Measurements from ENCODE around the gene ZNF407.

Gene ZNF407

GRCh38 chr18:74892066-74892627, 294.5 kb downstream of the ZNF407 start:
- no peak for DNase-seq (ENCODE audit: low read depth)

GRCh38 chr18:74895686-74896085, 298.0 kb downstream of the ZNF407 start:
- no peak for DNase-seq (ENCODE audit: low read depth)

GRCh38 chr18:74896390-74896991, 298.8 kb downstream of the ZNF407 start:
- peak; percentile 18 for DNase-seq (ENCODE audit: low read depth)

- DNase-seq (ENCODE audit: low read depth): no peak
Measured at GRCh38 chr18:74897971-74898657, 300.4 kb downstream of the ZNF407 start.

- no peak for DNase-seq (ENCODE audit: low read depth)
Measured at GRCh38 chr18:74898965-74899364, 301.3 kb downstream of the ZNF407 start.

GRCh38 chr18:74899554-74899953, 301.9 kb downstream of the ZNF407 start:
- no peak for DNase-seq (ENCODE audit: low read depth)

- DNase-seq (ENCODE audit: low read depth): no peak
Measured at GRCh38 chr18:74901362-74902146, 303.9 kb downstream of the ZNF407 start.

GRCh38 chr18:74902147-74902455, 304.4 kb downstream of the ZNF407 start:
- no peak for DNase-seq (ENCODE audit: low read depth)

- DNase-seq (ENCODE audit: low read depth): no peak
Measured at GRCh38 chr18:74905247-74905646, 307.6 kb downstream of the ZNF407 start.

GRCh38 chr18:74906184-74906583, 308.5 kb downstream of the ZNF407 start:
- no peak for DNase-seq (ENCODE audit: low read depth)

DNA sequence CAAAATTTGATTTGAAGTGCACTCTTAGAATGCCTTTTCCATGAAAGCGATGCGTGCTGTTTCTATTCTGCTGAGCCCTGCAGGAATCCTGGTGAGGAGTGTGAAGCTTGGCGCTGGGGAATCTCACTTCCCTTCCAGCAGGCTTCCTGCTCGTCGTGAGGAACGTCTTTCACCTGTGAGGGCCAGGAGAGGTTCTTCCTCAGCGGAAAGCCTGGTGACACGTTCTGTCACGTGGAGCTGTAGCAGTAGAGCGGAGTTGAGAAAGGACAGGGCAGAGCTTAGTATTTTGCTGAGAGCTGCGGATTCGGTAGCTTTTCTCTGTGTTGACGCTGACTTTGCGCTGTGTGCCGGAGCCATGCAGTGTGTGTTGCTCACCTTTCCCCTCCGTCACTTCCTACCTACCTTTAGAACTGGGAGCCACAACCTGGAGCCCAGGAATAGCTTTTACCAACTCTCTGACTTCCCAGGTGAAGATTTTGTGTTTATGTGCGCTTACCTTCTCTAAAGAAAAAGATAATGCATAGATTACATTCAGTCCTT, 316.5 kb downstream of the ZNF407 start:
- DNase-seq (ENCODE audit: low read depth): no peak

GRCh38 chr18:74914648-74915047, 317.0 kb downstream of the ZNF407 start:
- no peak for DNase-seq (ENCODE audit: low read depth)

- DNase-seq (ENCODE audit: low read depth): no peak
Measured at GRCh38 chr18:74916773-74917393, 319.2 kb downstream of the ZNF407 start.

DNA sequence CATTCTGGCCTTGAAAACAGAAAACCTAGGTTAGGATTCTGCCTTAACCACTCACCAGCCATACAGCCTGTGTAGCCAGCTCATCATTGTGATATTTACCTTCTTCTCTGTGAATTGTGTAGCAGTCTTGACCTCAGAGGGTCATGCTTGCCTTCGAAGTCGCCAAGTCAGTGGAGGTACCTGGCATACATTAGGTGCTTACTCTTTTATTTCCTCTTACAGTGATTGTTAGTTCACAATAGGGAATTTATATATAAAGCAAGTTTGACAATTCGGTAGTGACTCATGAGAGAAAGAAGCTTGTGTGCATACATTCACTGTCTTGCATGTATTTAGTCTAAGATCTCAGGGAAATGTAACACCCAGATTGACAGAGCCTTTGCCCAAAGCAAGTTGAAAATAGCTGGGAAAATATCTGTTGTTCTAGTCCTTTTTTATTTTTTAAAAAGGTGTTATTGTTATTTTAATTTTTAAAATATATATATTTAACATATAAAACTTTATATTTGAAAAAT, 320.7 kb downstream of the ZNF407 start:
- no peak for DNase-seq (ENCODE audit: low read depth)

DNA sequence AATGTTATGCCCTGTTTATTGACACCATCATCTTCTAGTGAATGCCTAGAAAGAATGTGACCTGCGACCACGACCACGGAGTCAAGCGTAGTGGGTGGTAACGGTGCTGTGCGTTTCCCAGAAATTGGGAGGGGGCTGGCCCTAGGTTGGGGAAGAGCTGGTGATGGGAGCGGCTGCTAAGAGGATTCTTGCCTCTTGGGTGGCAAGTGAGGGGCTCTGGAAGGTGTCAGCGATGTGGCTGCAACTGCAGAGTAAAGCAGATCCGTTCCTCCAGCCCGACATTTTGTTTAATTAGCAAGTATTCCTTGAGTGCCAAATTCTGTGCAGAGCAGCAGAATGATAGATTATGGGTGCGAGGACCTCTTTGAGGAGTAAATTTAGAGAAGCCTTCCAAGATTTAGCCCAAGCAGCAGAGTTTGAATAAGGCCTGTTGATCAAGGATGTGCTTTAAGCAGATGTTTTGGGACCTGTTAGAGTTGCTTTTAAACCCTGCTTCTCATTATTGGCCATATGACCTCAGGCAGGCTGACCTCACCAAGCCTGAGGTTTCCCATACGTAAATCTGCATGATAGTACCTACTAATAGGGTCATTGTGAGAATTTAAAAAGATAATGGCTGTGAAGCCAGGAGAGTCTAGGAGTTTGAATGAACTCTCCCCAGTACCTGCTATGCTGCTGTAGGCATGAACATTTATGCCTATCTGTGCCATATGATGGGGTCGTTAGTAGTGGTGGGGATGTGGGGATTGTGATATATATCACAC, 323.6 kb downstream of the ZNF407 start:
- DNase-seq (ENCODE audit: low read depth): no peak

GRCh38 chr18:74926051-74926450, 328.4 kb downstream of the ZNF407 start:
- no peak for DNase-seq (ENCODE audit: low read depth)

DNA sequence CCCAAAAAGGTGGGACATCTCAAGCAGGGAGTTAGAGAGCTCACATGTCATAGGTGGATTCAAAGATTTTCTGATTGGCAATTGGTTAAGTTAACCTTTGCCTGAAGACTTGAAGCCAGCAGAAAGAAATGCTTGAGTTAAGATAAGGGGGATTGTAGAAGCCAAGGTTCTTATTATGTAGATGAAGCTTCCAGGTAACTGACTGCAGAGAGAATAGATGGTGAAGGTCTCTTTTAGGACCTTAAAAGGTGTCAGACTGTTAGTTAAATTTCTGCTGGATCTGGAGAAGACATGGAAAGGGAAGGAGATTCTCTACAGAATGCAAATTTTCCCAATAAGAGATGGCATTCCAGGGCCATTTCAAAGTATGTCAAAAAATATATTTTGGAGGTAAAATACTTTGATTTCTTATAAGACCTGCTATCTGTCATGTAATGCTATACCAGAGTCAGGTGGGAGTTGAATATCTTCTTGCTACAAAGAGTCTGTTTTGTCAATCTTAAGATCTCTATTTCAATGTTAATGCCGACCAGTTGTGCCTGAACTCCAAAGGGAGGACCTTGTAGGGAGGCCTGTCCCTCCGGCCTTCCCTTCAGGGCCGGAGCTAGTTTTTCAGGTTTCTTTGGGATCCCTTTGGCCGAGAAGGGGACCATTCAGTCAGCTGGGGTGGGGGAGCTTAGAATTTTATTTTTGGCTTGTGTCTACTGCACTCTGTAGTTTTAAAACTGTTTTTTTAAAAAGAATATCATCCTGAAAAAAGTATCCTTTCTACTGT, 330.7 kb downstream of the ZNF407 start:
- DNase-seq (ENCODE audit: low read depth): no peak

DNA sequence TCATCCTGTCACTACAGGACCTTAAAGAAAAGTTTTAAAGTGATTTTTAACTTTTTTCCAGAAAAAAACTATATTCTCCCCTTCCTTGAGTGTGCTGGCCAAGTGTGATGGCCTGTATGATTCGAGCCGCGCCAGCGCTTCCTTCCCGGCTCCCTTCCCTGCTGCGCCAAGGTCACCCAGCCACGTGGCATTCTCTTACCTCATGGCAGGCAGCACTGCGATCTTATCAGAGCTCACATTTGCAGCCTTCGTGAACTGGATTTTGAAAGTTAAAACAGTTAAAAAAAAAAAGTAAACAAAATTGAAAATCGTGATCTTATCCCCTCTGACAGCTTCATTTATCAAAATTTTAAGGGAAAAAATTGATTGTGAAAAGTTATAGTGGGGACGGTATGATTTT, 331.4 kb downstream of the ZNF407 start:
- DNase-seq (ENCODE audit: low read depth): no peak

DNA sequence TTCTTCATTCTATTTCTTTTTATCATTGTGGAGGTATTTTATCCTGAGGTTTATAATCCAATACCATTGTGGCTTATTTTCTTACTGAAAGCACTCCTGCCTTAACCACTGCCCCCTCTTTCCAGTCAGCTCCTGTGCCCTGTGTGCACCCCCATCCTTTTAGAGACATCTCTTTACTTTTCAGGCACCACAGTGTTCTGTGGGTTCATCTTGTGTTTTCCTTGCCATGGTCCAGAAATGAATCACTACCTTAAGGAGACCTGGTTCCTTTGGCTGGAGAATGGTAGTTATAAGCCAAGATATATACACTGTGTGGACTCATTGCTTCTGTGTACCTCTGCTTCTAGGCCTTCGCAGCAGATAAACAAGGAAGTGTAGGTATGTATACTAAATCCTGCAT, 332.9 kb downstream of the ZNF407 start:
- no peak for DNase-seq (ENCODE audit: low read depth)

DNA sequence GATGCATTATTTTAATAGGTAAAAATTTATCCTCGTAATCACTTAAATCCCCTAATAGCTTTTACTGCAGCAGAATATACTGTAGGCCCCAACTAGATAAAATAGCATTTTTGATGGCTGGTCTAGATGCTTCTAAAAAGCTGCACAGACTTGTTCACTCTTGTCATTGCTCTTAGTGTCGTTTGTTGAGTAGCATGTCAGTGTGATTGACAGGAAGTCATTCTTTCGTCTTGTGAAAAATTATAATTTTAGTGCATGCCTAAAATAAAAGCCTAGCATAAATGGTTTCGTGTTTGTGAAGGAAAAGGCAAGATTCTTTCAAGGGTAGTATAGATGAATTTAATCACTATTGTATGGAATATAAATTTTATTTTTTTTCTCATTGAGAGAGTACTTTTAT, 336.3 kb downstream of the ZNF407 start:
- no peak for DNase-seq (ENCODE audit: low read depth)

DNA sequence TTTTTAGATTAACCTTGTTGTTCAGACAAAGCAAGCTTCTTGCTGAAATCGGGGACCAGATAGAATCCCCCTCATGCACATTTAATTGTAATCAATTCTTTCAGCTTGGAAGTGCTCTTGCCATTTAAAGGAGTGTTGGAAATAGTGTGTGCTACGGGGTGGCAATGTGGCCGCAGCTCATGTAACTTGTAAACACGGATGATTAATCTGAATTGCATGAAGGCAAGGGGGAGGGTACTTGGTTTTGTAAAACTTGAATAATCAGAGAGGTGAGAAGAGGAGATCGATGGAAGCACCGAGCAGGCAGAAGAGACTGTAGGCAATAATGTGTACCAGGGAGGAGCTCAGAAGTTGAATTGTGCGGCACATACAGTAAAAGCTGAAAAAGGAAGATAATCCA, 337.8 kb downstream of the ZNF407 start:
- no peak for DNase-seq (ENCODE audit: low read depth)
